K562 (cell line): ENCODE results near the gene GLI1. TPM values are rescaled to one million over a fixed set of nuclear protein-coding genes. Genes with fewer than 3 reads are reported as not detected.

Source experiments
- ARID2 ChIP-seq: fragments of 450-650 bp; IDR thresholded peaks from 2 replicates; pipeline ENCODE4 v1.6.1; 2017; ENCODE audit warnings: antibody characterized with exemption, mild to moderate bottlenecking
- ARNT ChIP-seq, 2 experiments: fragments of 450-650 bp; IDR thresholded peaks; 2 replicates each; pipeline ENCODE4 v1.6.1; 2016; ENCODE audit warnings: mild to moderate bottlenecking in 1 of 2
- CREB3L1 ChIP-seq: fragments of 450-650 bp; IDR thresholded peaks from 2 replicates; pipeline ENCODE4 v1.6.1; 2014; ENCODE audit warnings: low read depth, mild to moderate bottlenecking, moderate library complexity, borderline replicate concordance
- DDX20 ChIP-seq: fragments of 450-650 bp; IDR thresholded peaks from 2 replicates; pipeline ENCODE4 v1.6.1; 2016; ENCODE audit warnings: missing genetic modification characterization, low read depth, mild to moderate bottlenecking, missing compliant biosample characterization, moderate library complexity
- ESRRA ChIP-seq: fragments of 450-650 bp; IDR thresholded peaks from 2 replicates; pipeline ENCODE4 v1.6.1; 2014; ENCODE audit warnings: low read depth, mild to moderate bottlenecking, moderate library complexity, borderline replicate concordance
- HOXB6 ChIP-seq: fragments of 250-450 bp; sonication (Bioruptor Pico); IDR thresholded peaks from 2 replicates; pipeline ENCODE4 v1.5.1; 2022; ENCODE audit warnings: mild to moderate bottlenecking, borderline replicate concordance
- MCM5 ChIP-seq: fragments of 450-650 bp; IDR thresholded peaks from 2 replicates; pipeline ENCODE4 v1.6.1; 2016; ENCODE audit warnings: low read depth
- NCOA6 ChIP-seq: fragments of 450-650 bp; IDR thresholded peaks from 2 replicates; pipeline ENCODE4 v1.6.1; 2017; ENCODE audit warnings: mild to moderate bottlenecking
- NKRF ChIP-seq: fragments of 450-650 bp; IDR thresholded peaks from 2 replicates; pipeline ENCODE4 v1.6.1; 2016; ENCODE audit warnings: borderline replicate concordance
- NONO ChIP-seq, 2 experiments: fragments of 200-400 bp in 1 of 2; fragments of 450-650 bp in 1 of 2; formaldehyde crosslinking in 1 of 2; IDR thresholded peaks; 2 replicates each; pipeline ENCODE4 v1.6.1; 2017; ENCODE audit warnings: low read depth in 2 of 2, mild to moderate bottlenecking in 2 of 2, moderate library complexity in 2 of 2, low read length in 1 of 2
- OTX1 ChIP-seq: fragments of 450-650 bp; formaldehyde crosslinking; IDR thresholded peaks from 2 replicates; pipeline ENCODE4 v1.4.0; 2022; ENCODE audit warnings: mild to moderate bottlenecking
- POLR3A ChIP-seq: IDR thresholded peaks from 2 replicates; pipeline ENCODE4 v1.6.1; 2011; ENCODE audit warnings: borderline replicate concordance, mild to moderate bottlenecking, moderate library complexity; ENCODE audit not compliant: insufficient read length, insufficient read depth; ENCODE audit errors: extremely low read depth
- POU5F1 ChIP-seq: fragments of 150-350 bp; IDR thresholded peaks from 2 replicates; pipeline ENCODE4 v1.6.1; 2014; ENCODE audit warnings: borderline replicate concordance, low read length, low read depth, mild to moderate bottlenecking; ENCODE audit not compliant: partially characterized antibody
- RUNX1 ChIP-seq: sonication (generic); IDR thresholded peaks from 2 replicates; pipeline ENCODE4 v1.6.1; 2016; ENCODE audit warnings: antibody characterized with exemption, low read depth
- SIN3A ChIP-seq, 2 experiments: fragments of 150-350 bp in 1 of 2; IDR thresholded peaks; 2 replicates each; pipeline ENCODE4 v1.6.1; 2011 to 2016; ENCODE audit warnings: borderline replicate concordance in 2 of 2, low read depth in 2 of 2, low read length in 2 of 2, mild to moderate bottlenecking in 2 of 2, moderate library complexity in 2 of 2; ENCODE audit not compliant: control insufficient read depth in 1 of 2
- SMARCE1 ChIP-seq: fragments of 450-650 bp; IDR thresholded peaks from 2 replicates; pipeline ENCODE4 v1.7.1; 2016; ENCODE audit warnings: mild to moderate bottlenecking
- TAL1 ChIP-seq: fragments of 450-650 bp; IDR thresholded peaks from 2 replicates; pipeline ENCODE4 v1.6.1; 2016; ENCODE audit warnings: mild to moderate bottlenecking
- ZBTB7A ChIP-seq: IDR thresholded peaks from 2 replicates; pipeline ENCODE4 v1.6.1; 2011; ENCODE audit warnings: low read depth, mild to moderate bottlenecking, low read length, moderate library complexity, borderline replicate concordance; ENCODE audit not compliant: control insufficient read depth
- ZKSCAN1 ChIP-seq: fragments of 150-350 bp; IDR thresholded peaks from 2 replicates; pipeline ENCODE4 v1.6.1; 2016; ENCODE audit warnings: low read depth, low read length
- ZNF639 ChIP-seq, 2 experiments: fragments of 200-800 bp in 1 of 2; sonication (Bioruptor generic) in 1 of 2; sonication (generic) in 1 of 2; formaldehyde crosslinking in 1 of 2; IDR thresholded peaks in 1 of 2; conservative IDR thresholded peaks in 1 of 2; 2 replicates each; pipeline versions ENCODE4 v1.5.0 to v1.6.1; 2016 to 2020; ENCODE audit warnings: missing compliant biosample characterization in 1 of 2, missing genetic modification characterization in 1 of 2, missing genetic modification reagents in 1 of 2
- ZNF75A ChIP-seq: fragments of 450-650 bp; formaldehyde crosslinking; IDR thresholded peaks from 2 replicates; pipeline ENCODE4 v1.4.0; 2020; ENCODE audit warnings: mild to moderate bottlenecking
- polyA plus RNA-seq, 8 experiments: library from polyadenylated mRNA; depleted of rRNA in 4 of 8; stranded (reverse) in 5 of 8; unstranded in 3 of 8; fragments of >200 nt; fragmentation: Nextera tagmentation in 2 of 8; fragmentation: Illumina TruSeq in 1 of 8; extraction: Ambion mirVana in 2 of 8; extraction: Trizol in 1 of 8; gene quantifications; 2 replicates each; pipeline versions ENCODE4 v1.2.1 to v1.2.3, GENCODE V29; 2011 to 2014; ENCODE audit warnings: inconsistent platforms in 1 of 8, missing spikeins in 1 of 8
- total RNA-seq, 7 experiments: library from RNA; depleted of rRNA in 6 of 7; stranded (reverse); fragments of >200 nt in 6 of 7; fragmentation: Illumina TruSeq in 2 of 7; extraction: Trizol in 2 of 7; gene quantifications; 2 replicates each; pipeline versions ENCODE4 v1.2.1 to v1.2.3, GENCODE V29; 2011 to 2021; ENCODE audit warnings: low replicate concordance in 1 of 7

GLI1 gene
- total and polyA plus RNA-seq, 9 of the 15 experiments (the other 6 are each of a cell fraction or from before 2014, with no cell fraction given), result 0.24 to 3.7 (median 0.61) TPM

GRCh38 chr12:57430112-57430930 is 29.3 kb upstream of the GLI1 start (continued):
- 0 out of 2 replicates have a peak, but pooled peaks have one; percentile 46 for TF ChIP-seq NKRF
- no peak for TF ChIP-seq ZKSCAN1
- TF ChIP-seq SIN3A (IDR thresholded peaks at IDR 0.05; ENCODE audit: borderline replicate concordance in 2 of 2, control insufficient read depth in 1 of 2, low read depth in 2 of 2, low read length in 2 of 2), result peak in 1 of 2 experiments; percentile 62; a peak in 2 of 4 replicates
- TF ChIP-seq RUNX1, result no peak
- no peak for TF ChIP-seq POU5F1
- no peak for TF ChIP-seq OTX1 (CRISPR knock-in tag)
- no peak for TF ChIP-seq ARID2
- peak in 1 of 2 experiments; percentile 65; a peak in 2 of 4 replicates for TF ChIP-seq ZNF639 (CRISPR knock-in tag; conservative IDR thresholded peaks at IDR 0.05 in 1 of 2, IDR thresholded peaks at IDR 0.05 in 1 of 2)
- TF ChIP-seq POLR3A, result no peak
- TF ChIP-seq ESRRA, result no peak
- no peak for TF ChIP-seq MCM5
- no peak for TF ChIP-seq SMARCE1
- no peak for TF ChIP-seq ZNF75A (CRISPR knock-in tag)
- TF ChIP-seq NONO (IDR thresholded peaks at IDR 0.05; ENCODE audit: low read depth in 2 of 2, low read length in 1 of 2), result peak in 1 of 2 experiments; percentile 47; a peak in 1 of 4 replicates
- no peak for TF ChIP-seq HOXB6 (CRISPR knock-in tag)
- no peak for TF ChIP-seq CREB3L1
- 0 out of 4 replicates have a peak, but pooled peaks of 1 of the 2 experiments have one; percentile 55 for TF ChIP-seq ARNT (IDR thresholded peaks at IDR 0.05)
- no peak for TF ChIP-seq NCOA6
- no peak for TF ChIP-seq TAL1
- TF ChIP-seq DDX20 (tag), result no peak
- TF ChIP-seq ZBTB7A, result peak; percentile 87
